GM19468 (cell line): ENCODE results near the gene KANK4.

Experiments
- ATAC-seq: cut with Tn5 transposase; IDR thresholded peaks from one replicate; pipeline ENCODE4 v1.9.1; 2021; ENCODE audit warnings: mild to moderate bottlenecking, moderate library complexity, moderate number of reproducible peaks; ENCODE audit not compliant: unreplicated experiment; ENCODE audit errors: extremely low read depth

The KANK4 gene

GRCh38 chr1:62337706-62338631 lies 18.7 kb upstream of the KANK4 start:
- ATAC-seq: no peak

GRCh38 chr1:62336995-62337705 lies 17.9 kb upstream of the KANK4 start:
- no peak for ATAC-seq

- no peak for ATAC-seq
These were observed 17.4 kb upstream of the KANK4 start for GRCh38 chr1:62336638-62336994.

GRCh38 chr1:62335656-62336055 lies 16.4 kb upstream of the KANK4 start:
- no peak for ATAC-seq

- no peak for ATAC-seq
These were observed 15.3 kb upstream of the KANK4 start for GRCh38 chr1:62334434-62334985.

GRCh38 chr1:62333441-62333840 lies 14.2 kb upstream of the KANK4 start:
- no peak for ATAC-seq

- ATAC-seq: no peak
These were observed 8.3 kb upstream of the KANK4 start for GRCh38 chr1:62327360-62328055.

GRCh38 chr1:62325681-62326080 lies 6.4 kb upstream of the KANK4 start:
- no peak for ATAC-seq

GRCh38 chr1:62325081-62325480 lies 5.8 kb upstream of the KANK4 start:
- ATAC-seq: no peak

GRCh38 chr1:62321446-62321845 lies 2.2 kb upstream of the KANK4 start:
- no peak for ATAC-seq

GRCh38 chr1:62318320-62318755 lies 896 bp downstream of the KANK4 start:
- ATAC-seq: no peak

GRCh38 chr1:62317021-62317768 lies 2.0 kb downstream of the KANK4 start:
- no peak for ATAC-seq

GRCh38 chr1:62316135-62316534 lies 3.1 kb downstream of the KANK4 start:
- ATAC-seq: no peak

- no peak for ATAC-seq
These were observed 3.8 kb downstream of the KANK4 start for GRCh38 chr1:62315387-62315786.

- no peak for ATAC-seq
These were observed 4.5 kb downstream of the KANK4 start for GRCh38 chr1:62314454-62315350.

- ATAC-seq: no peak
These were observed 6.5 kb downstream of the KANK4 start for GRCh38 chr1:62312698-62313097.

GRCh38 chr1:62311473-62311943 lies 7.7 kb downstream of the KANK4 start:
- no peak for ATAC-seq

- no peak for ATAC-seq
These were observed 9.3 kb downstream of the KANK4 start for GRCh38 chr1:62309906-62310305.

- ATAC-seq: no peak
These were observed 10.6 kb downstream of the KANK4 start for GRCh38 chr1:62308606-62309005.
